Gastrocnemius medialis (tissue), 4 donors: ENCODE data around the gene ZFYVE28. TPM values are rescaled to one million over a fixed set of nuclear protein-coding genes. Genes with fewer than 3 reads are reported as not detected.

Experiments
- ATAC-seq, 2 donors: fragments of 150-250 bp; one replicate each; pipeline ENCODE4 v1.9.1; 2016
- DNase-seq, 2 donors: peaks; one replicate each; pipeline ENCODE4 v3.0.0-alpha.2; 2019
- H3K27ac ChIP-seq, 4 donors: fragments of 200-600 bp; sonication (generic); 1 replicate in 1 of 4; 2 replicates in 3 of 4; pipeline ENCODE4 v1.5.1; 2016 to 2018; ENCODE audit warnings: mild to moderate bottlenecking in 2 of 4, moderate library complexity in 1 of 4
- H3K27me3 ChIP-seq, 3 donors: fragments of 200-600 bp; sonication (generic) in 2 of 3; 1 replicate in 1 of 3; 2 replicates in 2 of 3; pipeline versions ENCODE4 v1.5.1 to v1.6.0; 2016 to 2019; ENCODE audit warnings: mild to moderate bottlenecking in 1 of 3, moderate library complexity in 1 of 3
- H3K36me3 ChIP-seq, 2 donors: fragments of 200-600 bp; sonication (generic) in 1 of 2; one replicate each; pipeline ENCODE4 v1.5.1; 2017 to 2018
- H3K4me1 ChIP-seq, 2 donors: fragments of 200-600 bp; sonication (generic) in 1 of 2; one replicate each; pipeline ENCODE4 v1.5.1; 2016 to 2017; ENCODE audit warnings: mild to moderate bottlenecking in 2 of 2
- H3K4me3 ChIP-seq, 4 donors: fragments of 200-600 bp; sonication (generic) in 3 of 4; 1 replicate in 1 of 4; 2 replicates in 3 of 4; pipeline ENCODE4 v1.5.1; 2016 to 2019; ENCODE audit warnings: mild to moderate bottlenecking in 2 of 4
- H3K9me3 ChIP-seq, 3 donors: fragments of 200-600 bp; sonication (generic) in 2 of 3; 1 replicate in 1 of 3; 2 replicates in 2 of 3; pipeline ENCODE4 v1.5.1; 2016 to 2019
- CTCF ChIP-seq, 5 experiments: fragments of 450-650 bp in 3 of 5; fragments of 200-600 bp in 2 of 5; sonication (generic) in 2 of 5; IDR thresholded peaks in 4 of 5; conservative IDR thresholded peaks in 1 of 5; 1 replicate in 4 of 5; 2 replicates in 1 of 5; pipeline ENCODE4 v1.5.1; 2016 to 2019; ENCODE audit warnings: antibody characterized with exemption in 5 of 5, mild to moderate bottlenecking in 3 of 5, moderate library complexity in 3 of 5
- POLR2A ChIP-seq, 2 donors: fragments of 450-650 bp; IDR thresholded peaks; one replicate each; pipeline ENCODE4 v1.6.1; 2017; ENCODE audit warnings: antibody characterized with exemption in 2 of 2, mild to moderate bottlenecking in 2 of 2, moderate library complexity in 2 of 2
- in situ Hi-C, 4 donors: fragments of 200-750 bp; cut with MboI; loops; one replicate each; pipeline versions ENCODE4 v1.15.0 to v1.8.0; 2017; ENCODE audit warnings: low sequenced_read_pairs in 4 of 4
- intact Hi-C: fragments of 100-400 bp; cut with DNase I; formaldehyde crosslinking; loops from one replicate; pipeline ENCODE4 v1.15.1; 2023; ENCODE audit warnings: low total_unique reads
- total RNA-seq, 4 donors: library from RNA; depleted of rRNA; stranded (reverse); fragments of >200 nt; gene quantifications; one replicate each; pipeline versions ENCODE4 v1.1.0 to v1.2.3, GENCODE V29; 2016

ZFYVE28 gene
- total RNA-seq, 4 donors from 2014 or later = 1.8 to 6.0 (median 3.4) TPM

GRCh38 chr4:2416564-2417225 lies 1.8 kb downstream of the ZFYVE28 start:
- Histone ChIP-seq H3K4me1 (peaks cover 30 to 48% of the 10 kb centered on the region in 2 donors), H3K9me3 (no peaks in the 10 kb centered on the region), H3K27me3 (peaks cover 0 to 23% (median 10%) of the 10 kb centered on the region in 3 donors), H3K27ac (peak overlapping the region in 1 of 4 donors; percentile 21), H3K36me3 (no peaks in the 10 kb centered on the region), H3K4me3 (peak overlapping the region; percentile 57 to 73 (median 64))
- ATAC-seq (no peak), DNase-seq (no peak)
- in situ Hi-C loops (loop anchor here in 2 of 4 donors (25.0 kb wide), 1 partner anchor 179 kb away; the partner anchor contains the start of genes HAUS3 (in 2 of the 2) and POLN (in 2 of the 2)), intact Hi-C loops (loop anchor here (5.0 to 10.0 kb wide), 4 partner anchors 121 to 692 kb away; partner anchors contain the start of genes FAM193A, MXD4, TACC3 and TMEM129)
- no peak for TF ChIP-seq POLR2A (IDR thresholded peaks at IDR 0.05)
- no peak for TF ChIP-seq CTCF (IDR thresholded peaks at IDR 0.05 in 4 of 5, conservative IDR thresholded peaks at IDR 0.05 in 1 of 5)

- TF ChIP-seq POLR2A (IDR thresholded peaks at IDR 0.05) = no peak
- TF ChIP-seq CTCF (IDR thresholded peaks at IDR 0.05 in 4 of 5, conservative IDR thresholded peaks at IDR 0.05 in 1 of 5) = no peak
- no peak for DNase-seq
- H3K36me3 ChIP-seq = no peaks in the 10 kb centered on the region
- in situ Hi-C loops (loop anchor here in 2 of 4 donors (25.0 kb wide), 1 partner anchor 179 kb away; the partner anchor contains the start of genes HAUS3 (in 2 of the 2) and POLN (in 2 of the 2)), intact Hi-C loops (loop anchor here (5.0 to 10.0 kb wide), 4 partner anchors 121 to 691 kb away; partner anchors contain the start of genes FAM193A, MXD4, TACC3 and TMEM129)
- H3K27me3 ChIP-seq = peaks cover 0 to 23% (median 7%) of the 10 kb centered on the region in 3 donors
- H3K4me1 ChIP-seq = peaks cover 30 to 48% of the 10 kb centered on the region in 2 donors
- peak overlapping the region in 1 of 4 donors; percentile 21 for H3K27ac ChIP-seq
- no peak for ATAC-seq
- H3K9me3 ChIP-seq = no peaks in the 10 kb centered on the region
- peak overlapping the region; percentile 57 to 73 (median 64) for H3K4me3 ChIP-seq
Measured at GRCh38 chr4:2415881-2416563, 2.4 kb downstream of the ZFYVE28 start.

- Histone ChIP-seq H3K27ac (no peak overlapping the region), H3K9me3 (no peaks in the 10 kb centered on the region), H3K27me3 (peaks cover 0 to 16% (median 0%) of the 10 kb centered on the region in 3 donors), H3K36me3 (no peaks in the 10 kb centered on the region), H3K4me1 (peaks cover 30 to 48% of the 10 kb centered on the region in 2 donors), H3K4me3 (no peak overlapping the region)
- no peak for TF ChIP-seq POLR2A (IDR thresholded peaks at IDR 0.05)
- TF ChIP-seq CTCF (IDR thresholded peaks at IDR 0.05 in 4 of 5, conservative IDR thresholded peaks at IDR 0.05 in 1 of 5) = no peak
- in situ Hi-C loops (loop anchor here in 2 of 4 donors (25.0 kb wide), 1 partner anchor 178 kb away; the partner anchor contains the start of genes HAUS3 (in 2 of the 2) and POLN (in 2 of the 2)), intact Hi-C loops (loop anchor here (5.0 to 10.0 kb wide), 4 partner anchors 122 to 690 kb away; partner anchors contain the start of genes FAM193A, MXD4, TACC3 and TMEM129)
- ATAC-seq (no peak), DNase-seq (no peak)
Measured at GRCh38 chr4:2415213-2415612, 3.2 kb downstream of the ZFYVE28 start.

- ATAC-seq (no peak), DNase-seq (no peak)
- Histone ChIP-seq H3K27ac (peak overlapping the region; percentile 54 to 73 (median 61)), H3K36me3 (no peaks in the 10 kb centered on the region), H3K4me3 (no peak overlapping the region), H3K4me1 (peaks cover 26 to 43% of the 10 kb centered on the region in 2 donors), H3K9me3 (no peaks in the 10 kb centered on the region), H3K27me3 (peaks cover 0 to 15% (median 0%) of the 10 kb centered on the region in 3 donors)
- in situ Hi-C loops = loop anchor here in 2 of 4 donors (25.0 kb wide), 1 partner anchor 177 kb away; the partner anchor contains the start of genes HAUS3 (in 2 of the 2) and POLN (in 2 of the 2)
- TF ChIP-seq CTCF (IDR thresholded peaks at IDR 0.05 in 4 of 5, conservative IDR thresholded peaks at IDR 0.05 in 1 of 5) (no peak), POLR2A (IDR thresholded peaks at IDR 0.05) (no peak)
- intact Hi-C loops = loop anchor here (1.0 to 10.0 kb wide), 2 partner anchors 48 to 689 kb away; partner anchors contain the start of genes TACC3 and TMEM129
Measured at GRCh38 chr4:2413821-2414610, 4.4 kb downstream of the ZFYVE28 start.
